ENCODE measurements around the gene SETX.

The SETX gene

GRCh38 chr9:132301521-132301920, 53.3 kb downstream of the SETX start:
- no peak for FAIRE-seq
- DNase-seq (ENCODE audit: insufficient read length, low spot score), result no peak
- TF ChIP-seq, protein P1, sequence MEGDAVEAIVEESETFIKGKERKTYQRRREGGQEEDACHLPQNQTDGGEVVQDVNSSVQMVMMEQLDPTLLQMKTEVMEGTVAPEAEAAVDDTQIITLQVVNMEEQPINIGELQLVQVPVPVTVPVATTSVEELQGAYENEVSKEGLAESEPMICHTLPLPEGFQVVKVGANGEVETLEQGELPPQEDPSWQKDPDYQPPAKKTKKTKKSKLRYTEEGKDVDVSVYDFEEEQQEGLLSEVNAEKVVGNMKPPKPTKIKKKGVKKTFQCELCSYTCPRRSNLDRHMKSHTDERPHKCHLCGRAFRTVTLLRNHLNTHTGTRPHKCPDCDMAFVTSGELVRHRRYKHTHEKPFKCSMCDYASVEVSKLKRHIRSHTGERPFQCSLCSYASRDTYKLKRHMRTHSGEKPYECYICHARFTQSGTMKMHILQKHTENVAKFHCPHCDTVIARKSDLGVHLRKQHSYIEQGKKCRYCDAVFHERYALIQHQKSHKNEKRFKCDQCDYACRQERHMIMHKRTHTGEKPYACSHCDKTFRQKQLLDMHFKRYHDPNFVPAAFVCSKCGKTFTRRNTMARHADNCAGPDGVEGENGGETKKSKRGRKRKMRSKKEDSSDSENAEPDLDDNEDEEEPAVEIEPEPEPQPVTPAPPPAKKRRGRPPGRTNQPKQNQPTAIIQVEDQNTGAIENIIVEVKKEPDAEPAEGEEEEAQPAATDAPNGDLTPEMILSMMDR (IDR thresholded peaks at IDR 0.05; ENCODE audit: insufficient read depth, missing control alignments), result no peak

DNA sequence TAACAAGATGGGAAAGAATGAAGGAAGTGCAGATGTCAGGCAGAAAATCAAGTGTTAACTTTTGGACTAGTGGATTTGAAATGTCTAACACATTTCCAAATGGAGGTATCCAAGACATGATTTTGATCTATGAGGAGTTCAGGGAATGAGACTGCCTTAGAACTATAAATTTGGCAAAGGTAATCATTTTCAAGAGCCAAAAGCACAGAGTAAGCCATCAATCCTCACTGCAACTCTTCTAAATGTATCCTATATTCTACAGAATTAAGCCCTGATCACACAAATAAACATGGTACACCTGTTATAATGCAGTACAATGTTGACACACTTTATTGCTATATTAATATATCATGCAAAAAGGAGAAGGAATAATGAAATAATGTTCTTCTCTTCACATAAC, 55.6 kb downstream of the SETX start:
- TF ChIP-seq, protein P1 (IDR thresholded peaks at IDR 0.05; ENCODE audit: insufficient read depth, missing control alignments), result no peak
- FAIRE-seq (no peak), DNase-seq (ENCODE audit: insufficient read length, low spot score) (no peak)

GRCh38 chr9:132295181-132295580, 59.6 kb downstream of the SETX start:
- TF ChIP-seq, protein P1 (IDR thresholded peaks at IDR 0.05; ENCODE audit: insufficient read depth, missing control alignments), result no peak
- DNase-seq (ENCODE audit: insufficient read length, low spot score) (no peak), FAIRE-seq (no peak)

- TF ChIP-seq, protein P1 (IDR thresholded peaks at IDR 0.05; ENCODE audit: insufficient read depth, missing control alignments), result no peak
- DNase-seq (ENCODE audit: insufficient read length, low spot score) (no peak), FAIRE-seq (no peak)
Observed at GRCh38 chr9:132293145-132293721, 61.6 kb downstream of the SETX start.

GRCh38 chr9:132288966-132289365, 65.8 kb downstream of the SETX start:
- FAIRE-seq, result no peak
- DNase-seq (ENCODE audit: insufficient read length, low spot score), result no peak
- TF ChIP-seq, protein P1 (IDR thresholded peaks at IDR 0.05; ENCODE audit: insufficient read depth, missing control alignments), result no peak

- TF ChIP-seq, protein P1 (IDR thresholded peaks at IDR 0.05; ENCODE audit: insufficient read depth, missing control alignments), result no peak
- no peak for DNase-seq (ENCODE audit: insufficient read length, low spot score)
- FAIRE-seq, result no peak
Observed at GRCh38 chr9:132288361-132288760, 66.4 kb downstream of the SETX start.

DNA sequence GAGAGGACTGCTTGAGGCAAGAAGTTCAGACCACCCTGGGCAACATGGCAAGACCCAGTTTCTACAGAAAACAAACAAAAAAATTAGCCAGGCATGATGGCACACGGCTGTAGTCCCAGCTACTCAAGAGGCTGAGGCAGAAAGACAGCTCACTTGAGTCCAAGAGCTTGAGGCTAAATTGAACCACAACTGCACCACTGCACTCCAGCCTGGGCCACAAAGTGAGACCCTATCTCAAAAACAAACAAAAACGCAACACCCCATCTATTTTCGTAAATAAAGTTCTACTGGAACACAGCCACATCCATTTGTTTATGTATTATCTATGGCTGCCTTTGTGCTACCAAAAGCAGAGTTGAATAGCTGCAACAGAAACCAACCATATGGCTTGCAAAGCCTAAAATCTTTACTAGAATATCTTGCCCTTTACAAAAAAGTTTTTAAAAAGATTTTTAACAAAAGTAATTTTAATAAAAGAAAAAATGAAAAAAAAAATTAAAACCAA, 67.5 kb downstream of the SETX start:
- FAIRE-seq (no peak), DNase-seq (ENCODE audit: insufficient read length, low spot score) (no peak)
- TF ChIP-seq, protein P1 (IDR thresholded peaks at IDR 0.05; ENCODE audit: insufficient read depth, missing control alignments), result no peak

Measured in D721Med (cell line).